Erythroblast (primary cell): Measurements from ENCODE around the gene STXBP1.

Experiments used
- GATA1 ChIP-seq: IDR thresholded peaks from 2 replicates; pipeline ENCODE4 v1.6.1; 2011; ENCODE audit warnings: low read depth, mild to moderate bottlenecking, control low read depth, low read length, moderate library complexity
- POLR2A ChIP-seq: IDR thresholded peaks from 2 replicates; pipeline ENCODE4 v1.6.1; 2011; ENCODE audit warnings: mild to moderate bottlenecking, low read length

GRCh38 chr9:127720865-127721227 is 108.8 kb downstream of the STXBP1 start:
- no peak for TF ChIP-seq POLR2A
- no peak for TF ChIP-seq GATA1
